RPMI8226 (cell line): Measurements from ENCODE around the gene CACNA1H.
"Not testable (repeated sequence)": the region's sequence is repeated elsewhere in the genome, so short reads cannot be mapped to it uniquely, and the experiment has no call there.

Source experiments
- DNase-seq: peaks from one replicate; pipeline ENCODE4 v3.0.0-alpha.2; 2015

The CACNA1H gene

DNA sequence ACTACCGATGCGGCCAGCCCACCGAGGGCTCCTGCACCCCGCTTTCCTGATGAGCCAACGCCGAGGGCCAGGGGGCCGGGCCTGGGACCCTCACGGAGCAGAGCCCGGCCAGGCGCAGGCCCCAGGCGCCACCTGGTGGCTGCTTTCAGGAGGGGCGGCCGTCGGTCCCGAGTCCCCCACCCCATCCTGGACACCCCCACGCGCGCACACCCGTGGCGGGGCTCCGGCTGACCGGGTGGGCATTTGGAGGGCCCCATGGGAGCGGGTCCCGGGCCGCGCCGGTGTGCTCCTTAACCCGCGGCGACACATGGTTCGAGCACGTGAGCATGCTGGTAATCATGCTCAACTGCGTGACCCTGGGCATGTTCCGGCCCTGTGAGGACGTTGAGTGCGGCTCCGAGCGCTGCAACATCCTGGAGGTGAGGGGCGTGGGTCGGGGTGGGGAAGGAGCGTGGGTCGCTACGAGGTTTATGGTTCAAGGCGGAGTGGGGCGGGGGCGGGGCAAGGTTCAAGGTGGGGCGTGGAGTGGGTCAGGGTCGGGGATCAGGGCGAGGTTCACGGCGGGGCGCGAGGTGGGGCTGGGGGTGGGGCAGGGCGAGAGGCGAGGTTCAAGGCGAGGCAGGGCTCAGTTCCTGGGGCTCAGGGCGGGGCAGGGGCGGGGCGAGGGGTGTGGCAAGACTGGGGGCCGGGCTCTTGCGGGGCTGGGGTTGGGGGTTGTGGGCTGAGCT, 41.9 kb downstream of the CACNA1H start:
- DNase-seq: no peak

DNA sequence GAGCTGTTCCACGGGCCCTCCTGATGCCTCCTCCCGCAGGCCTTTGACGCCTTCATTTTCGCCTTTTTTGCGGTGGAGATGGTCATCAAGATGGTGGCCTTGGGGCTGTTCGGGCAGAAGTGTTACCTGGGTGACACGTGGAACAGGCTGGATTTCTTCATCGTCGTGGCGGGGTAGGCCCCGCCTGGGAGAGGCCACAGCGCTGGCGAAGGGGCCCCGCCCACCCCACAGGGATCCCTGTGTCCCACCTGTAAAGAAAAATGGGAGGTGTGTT, 42.4 kb downstream of the CACNA1H start:
- no peak for DNase-seq

DNA sequence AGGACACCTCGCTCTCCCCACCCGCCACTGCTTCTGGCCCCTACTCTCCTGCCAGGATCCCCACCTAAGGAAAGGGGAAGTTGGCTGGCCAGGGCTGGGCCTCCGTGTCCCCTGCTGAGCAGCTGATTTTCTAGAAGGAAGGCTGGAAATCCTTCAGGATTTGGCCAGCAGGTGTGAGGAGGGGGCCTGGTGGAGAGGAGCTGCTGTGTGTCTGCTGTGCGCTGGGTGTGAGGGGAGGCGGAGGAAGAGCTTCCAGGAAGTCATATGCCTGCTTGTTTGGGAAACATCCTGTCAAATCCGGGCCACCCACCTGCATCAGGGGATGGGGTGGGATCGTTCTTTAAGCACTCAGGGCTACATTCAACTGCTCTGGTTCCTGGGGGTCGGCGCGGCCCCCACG, 43.6 kb downstream of the CACNA1H start:
- DNase-seq: no peak

DNA sequence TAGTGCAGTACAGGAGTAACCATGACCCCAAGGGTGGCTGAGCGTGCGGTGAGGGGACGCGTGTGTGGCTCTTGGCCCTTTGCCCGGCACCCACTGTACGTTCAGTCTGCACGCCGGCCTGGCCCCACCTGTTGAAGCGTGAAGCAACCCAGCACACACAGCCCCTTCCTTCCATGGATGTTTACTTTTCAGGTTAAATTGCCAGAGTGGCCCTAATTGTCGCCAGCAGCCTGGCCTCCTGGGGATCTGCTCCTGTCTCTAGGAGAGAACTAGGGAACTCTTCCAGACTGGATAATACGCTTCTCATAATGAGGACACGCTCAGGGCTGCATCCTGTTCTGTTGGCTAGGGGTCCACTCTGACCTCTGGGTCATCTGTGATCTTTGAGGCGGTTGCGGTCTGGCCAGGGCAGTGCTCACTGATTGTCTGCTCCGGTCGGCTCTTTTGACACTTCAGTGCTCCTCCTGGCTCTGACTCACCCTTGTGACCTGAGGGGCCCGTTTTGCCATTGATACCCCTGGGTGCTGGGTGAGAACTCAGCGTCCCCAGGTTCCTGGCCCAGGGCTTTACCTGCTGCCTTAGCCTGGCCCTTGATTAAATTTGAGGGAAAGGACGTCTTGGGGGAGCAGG, 44.4 kb downstream of the CACNA1H start:
- DNase-seq: no peak

DNA sequence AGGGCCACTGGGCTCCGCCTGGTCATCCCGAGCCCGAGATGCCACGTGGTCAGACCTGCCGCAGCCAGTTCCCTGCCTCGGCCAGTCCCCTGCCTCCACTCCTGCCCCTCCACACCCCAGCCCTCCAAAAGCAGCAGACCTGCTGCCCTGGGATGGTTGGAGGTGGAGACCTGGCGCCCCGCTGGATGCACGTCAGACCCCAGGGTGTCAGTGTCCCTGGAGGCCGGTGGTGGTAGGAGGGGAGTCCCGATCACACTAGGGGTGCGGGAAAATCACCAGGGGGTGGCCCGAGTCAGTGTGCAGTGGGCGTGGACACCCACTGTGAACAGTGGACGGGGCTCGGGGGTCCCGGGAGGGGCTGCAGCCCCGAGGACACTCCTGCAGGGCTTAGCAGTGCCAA, 45.3 kb downstream of the CACNA1H start:
- DNase-seq: no peak

DNA sequence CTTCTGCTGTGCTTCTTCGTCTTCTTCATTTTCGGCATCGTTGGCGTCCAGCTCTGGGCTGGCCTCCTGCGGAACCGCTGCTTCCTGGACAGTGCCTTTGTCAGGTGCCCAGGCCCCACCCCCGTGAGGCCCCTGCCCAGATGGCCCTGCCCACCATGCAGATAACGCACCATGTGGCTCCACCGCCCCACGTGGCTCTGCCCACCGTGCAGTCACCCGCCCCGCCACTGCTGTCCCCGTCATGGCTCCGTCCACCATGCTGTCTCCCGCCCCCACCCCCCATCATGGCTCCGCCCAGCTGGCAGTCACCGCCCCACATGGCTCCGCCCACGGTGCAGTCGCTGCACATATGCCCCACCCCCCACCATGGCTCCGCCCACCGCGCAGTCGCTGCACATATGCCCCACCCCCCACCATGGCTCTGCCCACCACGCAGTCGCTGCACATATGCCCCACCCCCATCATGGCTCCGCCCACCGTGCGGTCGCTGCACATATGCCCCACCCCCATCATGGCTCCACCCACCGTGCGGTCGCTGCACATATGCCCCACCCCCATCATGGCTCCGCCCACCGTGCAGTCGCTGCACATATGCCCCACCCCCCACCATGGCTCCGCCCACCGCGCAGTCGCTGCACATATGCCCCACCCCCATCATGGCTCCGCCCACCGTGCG, 45.9 kb downstream of the CACNA1H start:
- DNase-seq: not testable (repeated sequence)

DNA sequence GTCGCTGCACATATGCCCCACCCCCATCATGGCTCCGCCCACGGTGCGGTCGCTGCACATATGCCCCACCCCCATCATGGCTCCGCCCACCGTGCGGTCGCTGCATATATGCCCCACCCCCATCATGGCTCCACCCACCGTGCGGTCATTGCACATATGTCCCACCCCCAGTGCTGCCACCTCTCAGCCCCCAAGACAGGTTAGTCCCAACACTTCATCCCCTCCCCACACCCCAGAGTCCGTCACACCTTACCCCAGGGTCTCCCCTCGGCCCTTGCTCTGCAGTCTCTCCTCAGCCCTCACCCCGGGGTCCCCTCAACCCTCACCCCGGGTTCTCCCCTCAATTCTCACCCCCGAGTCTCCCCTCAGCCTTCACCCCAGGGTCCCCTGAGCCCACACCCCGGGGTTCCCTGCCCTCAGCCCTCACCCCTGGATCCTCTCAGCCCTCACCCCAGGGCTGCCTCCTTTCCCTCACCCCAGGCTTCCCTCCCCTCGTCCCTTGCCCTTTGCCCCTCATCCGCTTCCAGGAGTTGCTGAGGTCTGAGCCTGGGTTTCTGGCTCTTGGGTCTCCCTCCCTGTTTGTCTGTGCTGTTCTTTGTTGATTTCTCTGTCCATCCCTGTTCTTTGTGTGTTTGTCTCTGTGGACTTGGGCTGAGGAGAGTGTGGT, 46.6 kb downstream of the CACNA1H start:
- DNase-seq: no peak

DNA sequence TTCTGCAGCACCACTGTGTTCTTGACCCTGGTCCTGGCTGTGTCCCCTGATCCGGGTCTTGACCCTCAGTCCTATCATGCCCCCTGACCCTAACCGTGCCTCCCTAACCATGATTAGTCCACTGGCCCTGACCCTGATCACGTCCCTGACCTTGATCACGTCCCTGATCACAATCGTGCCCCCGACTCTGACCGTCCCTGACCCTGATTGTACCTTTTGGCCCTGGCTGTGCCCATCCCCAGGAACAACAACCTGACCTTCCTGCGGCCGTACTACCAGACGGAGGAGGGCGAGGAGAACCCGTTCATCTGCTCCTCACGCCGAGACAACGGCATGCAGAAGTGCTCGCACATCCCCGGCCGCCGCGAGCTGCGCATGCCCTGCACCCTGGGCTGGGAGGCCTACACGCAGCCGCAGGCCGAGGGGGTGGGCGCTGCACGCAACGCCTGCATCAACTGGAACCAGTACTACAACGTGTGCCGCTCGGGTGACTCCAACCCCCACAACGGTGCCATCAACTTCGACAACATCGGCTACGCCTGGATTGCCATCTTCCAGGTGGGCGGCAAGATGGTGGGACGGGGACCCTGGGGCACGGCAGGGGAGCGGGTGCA, 47.2 kb downstream of the CACNA1H start:
- DNase-seq: no peak

DNA sequence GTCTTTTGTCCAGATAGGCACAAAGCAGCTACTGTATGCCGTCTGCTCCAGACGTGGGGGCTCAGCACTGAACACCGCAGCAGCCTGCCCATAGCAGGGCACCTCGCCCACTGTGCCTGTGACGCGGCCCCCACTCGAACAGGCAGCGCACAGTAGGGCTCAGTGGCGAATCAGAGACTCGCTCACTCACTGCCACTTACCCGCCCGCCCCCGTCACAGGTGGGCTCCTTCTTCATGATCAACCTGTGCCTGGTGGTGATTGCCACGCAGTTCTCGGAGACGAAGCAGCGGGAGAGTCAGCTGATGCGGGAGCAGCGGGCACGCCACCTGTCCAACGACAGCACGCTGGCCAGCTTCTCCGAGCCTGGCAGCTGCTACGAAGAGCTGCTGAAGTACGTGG, 48.5 kb downstream of the CACNA1H start:
- no peak for DNase-seq

DNA sequence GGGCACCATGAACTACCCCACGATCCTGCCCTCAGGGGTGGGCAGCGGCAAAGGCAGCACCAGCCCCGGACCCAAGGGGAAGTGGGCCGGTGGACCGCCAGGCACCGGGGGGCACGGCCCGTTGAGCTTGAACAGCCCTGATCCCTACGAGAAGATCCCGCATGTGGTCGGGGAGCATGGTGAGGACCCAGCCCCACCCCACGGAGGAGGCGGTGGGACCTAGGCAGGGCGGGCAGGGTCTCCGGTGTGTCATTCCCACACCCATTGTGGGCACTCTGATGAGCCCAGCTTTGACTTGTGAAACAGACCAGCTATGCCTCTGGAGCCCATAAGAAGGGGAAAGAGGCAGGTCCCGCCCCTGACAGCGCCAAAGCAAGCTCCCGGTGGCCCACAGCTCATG, 49.4 kb downstream of the CACNA1H start:
- no peak for DNase-seq

DNA sequence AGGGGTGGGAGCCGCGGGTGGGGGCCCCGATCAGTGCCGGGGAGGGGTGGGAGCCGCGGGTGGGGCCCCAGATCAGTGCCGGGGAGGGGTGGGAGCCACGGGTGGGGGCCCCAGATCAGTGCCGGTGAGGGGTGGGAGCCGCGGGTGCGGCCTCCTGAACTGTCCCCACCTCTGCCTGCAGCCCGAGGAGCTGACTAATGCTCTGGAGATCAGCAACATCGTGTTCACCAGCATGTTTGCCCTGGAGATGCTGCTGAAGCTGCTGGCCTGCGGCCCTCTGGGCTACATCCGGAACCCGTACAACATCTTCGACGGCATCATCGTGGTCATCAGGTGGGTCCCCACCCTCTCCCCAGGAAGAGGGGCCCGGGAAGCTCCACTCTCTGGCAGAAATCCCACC, 52.0 kb downstream of the CACNA1H start:
- no peak for DNase-seq

DNA sequence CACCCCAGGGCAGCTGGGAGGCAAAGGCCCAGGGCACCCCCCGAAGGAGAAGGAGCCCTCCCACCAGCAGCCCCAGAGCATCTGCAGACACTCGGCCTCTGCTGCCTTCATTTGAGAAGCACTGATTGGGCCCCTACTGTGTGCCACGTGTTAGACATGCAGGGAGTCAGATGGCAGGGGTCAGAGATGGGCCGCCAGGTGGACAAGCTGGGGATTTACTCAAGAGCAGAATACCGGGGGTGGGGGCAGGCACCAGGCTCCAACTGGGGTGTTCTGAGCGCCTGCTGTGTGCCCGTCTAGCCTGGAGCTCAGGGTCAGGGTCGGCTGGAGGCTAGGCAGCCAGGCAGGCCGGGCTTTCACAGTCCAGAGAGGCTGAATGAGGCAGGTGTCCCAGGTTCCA, 53.4 kb downstream of the CACNA1H start:
- no peak for DNase-seq

DNA sequence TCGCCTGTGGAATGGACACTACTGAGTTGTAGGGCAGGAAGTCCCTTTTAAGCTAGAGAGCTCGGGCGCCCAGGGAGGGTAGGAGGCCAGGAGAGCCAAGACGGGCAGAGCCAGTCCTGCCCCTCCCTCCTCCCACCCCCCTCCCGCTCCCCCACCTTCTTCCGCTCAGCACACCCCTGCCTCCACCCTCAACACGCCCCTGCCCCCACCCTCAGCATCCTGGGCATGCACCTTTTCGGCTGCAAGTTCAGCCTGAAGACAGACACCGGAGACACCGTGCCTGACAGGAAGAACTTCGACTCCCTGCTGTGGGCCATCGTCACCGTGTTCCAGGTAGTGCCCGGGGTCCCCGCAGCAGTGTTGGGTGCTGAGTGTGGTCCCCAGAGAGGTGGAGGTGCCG, 53.9 kb downstream of the CACNA1H start:
- DNase-seq: no peak

DNA sequence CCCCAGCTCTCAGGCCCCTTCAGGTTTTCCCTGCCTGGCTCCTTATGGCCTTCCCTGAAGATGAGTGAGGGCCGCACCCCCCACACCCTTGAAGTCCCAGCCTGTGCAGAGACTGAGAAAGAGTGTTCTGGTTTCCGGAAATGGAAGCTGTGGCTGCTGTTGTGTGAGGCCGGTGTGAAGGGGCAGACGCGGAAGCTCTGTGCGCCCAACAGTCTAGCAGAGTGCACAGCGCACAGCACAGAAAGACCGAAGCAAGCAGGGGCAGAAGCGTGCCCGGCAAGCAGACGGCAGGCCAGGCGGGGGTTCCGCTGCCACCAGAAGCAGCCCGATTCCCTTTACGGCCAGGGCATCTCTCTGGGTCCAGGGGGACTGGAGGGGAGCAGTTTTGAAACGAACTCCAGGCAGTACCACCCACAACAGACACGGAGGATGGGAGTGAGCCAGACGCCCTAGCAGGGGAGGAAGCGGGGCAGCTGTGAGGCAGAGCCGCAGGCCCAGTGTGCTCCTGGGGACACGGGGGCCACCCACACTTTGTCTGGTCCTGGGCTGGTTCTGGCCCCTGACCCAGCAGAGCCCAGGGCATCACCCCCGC, 55.4 kb downstream of the CACNA1H start:
- DNase-seq: peak; percentile 65

DNA sequence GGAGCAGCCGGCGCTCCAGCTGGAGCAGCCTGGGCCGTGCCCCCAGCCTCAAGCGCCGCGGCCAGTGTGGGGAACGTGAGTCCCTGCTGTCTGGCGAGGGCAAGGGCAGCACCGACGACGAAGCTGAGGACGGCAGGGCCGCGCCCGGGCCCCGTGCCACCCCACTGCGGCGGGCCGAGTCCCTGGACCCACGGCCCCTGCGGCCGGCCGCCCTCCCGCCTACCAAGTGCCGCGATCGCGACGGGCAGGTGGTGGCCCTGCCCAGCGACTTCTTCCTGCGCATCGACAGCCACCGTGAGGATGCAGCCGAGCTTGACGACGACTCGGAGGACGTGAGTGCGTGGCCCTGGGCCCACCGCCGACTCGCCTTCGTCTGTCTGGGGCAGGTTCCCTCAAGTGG, 56.2 kb downstream of the CACNA1H start:
- no peak for DNase-seq

DNA sequence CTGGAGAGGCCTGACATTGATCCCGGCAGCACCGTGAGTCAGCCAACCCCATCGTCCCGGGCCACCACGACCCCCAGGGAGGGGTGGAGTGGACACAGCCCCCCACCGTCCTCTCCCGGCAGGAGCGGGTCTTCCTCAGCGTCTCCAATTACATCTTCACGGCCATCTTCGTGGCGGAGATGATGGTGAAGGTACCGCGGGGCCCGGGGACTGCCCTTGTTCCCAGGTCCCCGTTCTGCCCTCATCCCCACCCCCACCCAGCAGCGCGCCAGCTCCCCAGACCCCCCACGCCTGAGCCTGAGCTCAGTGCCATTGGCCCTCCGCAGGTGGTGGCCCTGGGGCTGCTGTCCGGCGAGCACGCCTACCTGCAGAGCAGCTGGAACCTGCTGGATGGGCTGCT, 57.6 kb downstream of the CACNA1H start:
- DNase-seq: no peak

DNA sequence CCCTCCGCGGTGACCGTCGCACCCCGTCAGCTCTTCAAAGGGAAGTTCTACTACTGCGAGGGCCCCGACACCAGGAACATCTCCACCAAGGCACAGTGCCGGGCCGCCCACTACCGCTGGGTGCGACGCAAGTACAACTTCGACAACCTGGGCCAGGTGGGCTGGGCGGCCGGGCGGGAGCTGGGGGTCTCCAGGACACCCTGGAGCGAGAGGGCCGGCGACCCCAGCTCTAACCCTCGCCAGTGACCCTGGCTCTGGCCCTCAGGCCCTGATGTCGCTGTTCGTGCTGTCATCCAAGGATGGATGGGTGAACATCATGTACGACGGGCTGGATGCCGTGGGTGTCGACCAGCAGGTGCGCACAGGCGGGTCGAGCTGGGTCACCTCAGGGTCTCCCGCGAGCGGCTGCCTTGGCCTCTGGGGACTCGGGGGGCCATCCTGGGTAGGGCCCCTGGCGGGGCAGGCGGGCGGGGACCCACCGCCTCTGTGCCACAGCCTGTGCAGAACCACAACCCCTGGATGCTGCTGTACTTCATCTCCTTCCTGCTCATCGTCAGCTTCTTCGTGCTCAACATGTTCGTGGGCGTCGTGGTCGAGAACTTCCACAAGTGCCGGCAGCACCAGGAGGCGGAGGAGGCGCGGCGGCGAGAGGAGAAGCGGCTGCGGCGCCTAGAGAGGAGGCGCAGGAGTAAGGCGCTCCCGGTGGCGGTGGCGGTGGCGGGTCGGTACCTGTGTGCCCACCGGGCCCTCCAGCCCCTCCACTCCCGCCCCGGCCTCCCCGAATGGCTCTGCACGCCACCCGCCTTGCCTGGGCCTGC, 58.8 kb downstream of the CACNA1H start:
- DNase-seq: no peak

DNA sequence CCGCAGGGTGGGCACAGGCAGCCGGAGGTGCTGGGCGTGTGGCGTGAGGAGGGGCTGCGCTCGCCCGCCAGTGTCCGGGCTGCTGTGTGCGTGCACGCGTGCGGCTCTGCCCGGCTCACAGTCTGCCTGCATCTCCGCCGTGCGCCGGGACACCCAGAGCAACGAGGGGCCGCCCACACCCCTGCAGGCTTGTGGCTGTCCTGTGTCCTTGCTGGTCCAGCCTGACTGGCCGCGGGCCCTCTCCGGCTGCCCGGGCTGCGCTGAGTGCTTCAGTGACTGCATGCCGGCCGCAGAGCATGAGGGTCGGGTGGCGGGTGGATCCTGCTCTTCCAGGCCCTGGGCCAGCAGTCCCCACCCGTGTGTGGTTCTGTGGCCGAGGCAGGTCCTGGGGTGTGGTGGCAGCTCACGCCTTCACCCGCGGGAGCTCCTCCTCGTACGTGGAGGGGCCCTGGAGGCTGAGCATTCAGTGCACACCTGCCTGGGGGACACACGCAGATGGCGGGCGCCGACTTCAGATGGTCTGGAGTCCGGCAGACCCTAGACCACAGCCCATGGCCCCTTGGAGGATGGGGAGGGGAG, 59.8 kb downstream of the CACNA1H start:
- no peak for DNase-seq

DNA sequence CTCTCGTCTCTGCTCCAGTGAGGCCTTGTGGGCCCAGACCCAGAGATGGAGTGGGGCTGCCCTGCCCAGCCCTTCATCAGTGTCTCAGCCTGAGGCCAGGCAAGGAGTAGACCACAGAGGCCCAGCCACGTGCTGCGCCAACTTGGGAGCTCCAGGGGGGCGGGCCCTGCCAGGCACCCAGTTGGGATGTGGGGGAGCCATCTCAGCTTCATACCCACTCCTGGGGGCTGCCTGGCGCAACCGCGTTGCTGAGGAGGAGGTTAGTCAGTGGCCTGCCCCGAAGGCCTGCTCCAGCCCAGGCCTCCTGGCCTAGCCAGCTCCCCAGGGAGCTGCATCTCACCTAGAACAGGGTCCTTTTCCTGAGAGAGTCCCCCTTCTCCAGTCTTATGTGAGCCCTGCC, 60.3 kb downstream of the CACNA1H start:
- no peak for DNase-seq

DNA sequence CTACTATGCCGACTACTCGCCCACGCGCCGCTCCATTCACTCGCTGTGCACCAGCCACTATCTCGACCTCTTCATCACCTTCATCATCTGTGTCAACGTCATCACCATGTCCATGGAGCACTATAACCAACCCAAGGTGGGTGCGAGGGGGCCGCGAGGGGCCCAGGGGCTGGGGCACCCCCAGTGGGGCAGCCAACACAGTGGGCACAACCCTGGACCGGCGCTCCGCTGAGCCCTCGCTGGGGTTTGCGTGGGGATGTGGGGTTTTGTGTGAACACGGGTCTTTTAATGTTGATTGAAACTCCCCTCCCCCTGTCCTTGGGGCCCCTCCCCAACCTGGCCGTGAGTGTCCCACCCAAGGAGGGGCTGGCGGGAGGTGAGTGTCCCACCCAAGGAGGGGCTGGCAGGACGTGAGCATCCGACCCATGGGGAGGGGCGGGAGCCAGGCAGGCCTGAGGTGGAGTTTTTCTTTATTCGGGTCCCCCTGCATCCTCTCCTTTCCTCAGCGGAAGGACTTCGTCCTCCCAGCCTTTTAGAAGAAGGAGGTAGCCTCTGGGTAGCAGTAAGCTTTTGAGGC, 61.0 kb downstream of the CACNA1H start:
- no peak for DNase-seq

DNA sequence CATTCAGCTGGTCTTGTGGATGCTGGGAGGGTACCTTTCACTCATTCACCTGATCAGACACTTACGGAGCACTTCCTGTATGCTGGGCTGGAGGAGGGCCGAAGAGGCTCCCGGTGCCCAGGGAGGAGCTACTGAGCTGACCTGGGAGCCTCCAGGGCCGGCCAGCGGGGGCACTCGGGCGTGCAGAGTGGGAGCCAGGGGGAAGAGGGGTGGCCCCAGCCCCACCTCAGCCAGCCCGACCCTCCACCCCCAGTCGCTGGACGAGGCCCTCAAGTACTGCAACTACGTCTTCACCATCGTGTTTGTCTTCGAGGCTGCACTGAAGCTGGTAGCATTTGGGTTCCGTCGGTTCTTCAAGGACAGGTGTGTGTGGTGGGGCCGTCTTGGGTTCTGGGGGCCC, 61.8 kb downstream of the CACNA1H start:
- no peak for DNase-seq
